Fibroblast of lung (primary cell): ENCODE results near the gene ZSWIM5. TPM values are rescaled to one million over a fixed set of nuclear protein-coding genes. Genes with fewer than 3 reads are reported as not detected.

Source experiments
- DNase-seq, 2 donors: peaks; one replicate each; pipeline versions ENCODE4 v3.0.0 to v3.0.0-alpha.2; 2010; ENCODE audit warnings: low read depth in 2 of 2
- H2AFZ ChIP-seq: 2 replicates; pipeline ENCODE4 v1.5.1; 2012; ENCODE audit warnings: low read length, control low read depth, inconsistent platforms
- H3K27ac ChIP-seq: 2 replicates; pipeline ENCODE4 v1.5.1; 2011; ENCODE audit warnings: low read length, control low read depth; ENCODE audit not compliant: insufficient read depth
- H3K27me3 ChIP-seq: 2 replicates; pipeline ENCODE4 v1.5.1; 2011; ENCODE audit warnings: mild to moderate bottlenecking, low read length; ENCODE audit not compliant: control insufficient read depth, insufficient read depth
- H3K36me3 ChIP-seq: 2 replicates; pipeline ENCODE4 v1.5.1; 2011; ENCODE audit warnings: low read length; ENCODE audit not compliant: control insufficient read depth, insufficient read depth
- H3K4me1 ChIP-seq: 2 replicates; pipeline ENCODE4 v1.5.1; 2011; ENCODE audit warnings: low read length; ENCODE audit not compliant: control insufficient read depth, insufficient read depth; ENCODE audit errors: extremely low read depth
- H3K4me2 ChIP-seq: 2 replicates; pipeline ENCODE4 v1.5.1; 2011; ENCODE audit warnings: low read length, control low read depth; ENCODE audit not compliant: insufficient read depth; ENCODE audit errors: extremely low read depth
- H3K4me3 ChIP-seq, 4 experiments: fragments of 200-600 bp in 1 of 4; sonication (generic) in 1 of 4; replicated peaks in 1 of 4; 2 replicates each; pipeline ENCODE4 v1.5.1; 2011 to 2016; ENCODE audit warnings: low read length in 4 of 4, low read depth in 3 of 4, mild to moderate bottlenecking in 3 of 4, control low read depth in 2 of 4, inconsistent platforms in 1 of 4, mixed read lengths in 1 of 4; ENCODE audit not compliant: insufficient read depth in 1 of 4; ENCODE audit errors: control extremely low read depth in 1 of 4
- H3K79me2 ChIP-seq: 2 replicates; pipeline ENCODE4 v1.5.1; 2012; ENCODE audit warnings: mild to moderate bottlenecking, low read length, inconsistent platforms; ENCODE audit not compliant: control insufficient read depth, insufficient read depth
- H3K9ac ChIP-seq: 2 replicates; pipeline ENCODE4 v1.5.1; 2011; ENCODE audit warnings: mild to moderate bottlenecking, low read length, control low read depth; ENCODE audit not compliant: insufficient read depth
- H3K9me3 ChIP-seq: 2 replicates; pipeline ENCODE4 v1.5.1; 2012; ENCODE audit warnings: low read depth, low read length; ENCODE audit not compliant: control insufficient read depth, insufficient read depth
- H4K20me1 ChIP-seq: 2 replicates; pipeline ENCODE4 v1.5.1; 2011; ENCODE audit warnings: low read length; ENCODE audit not compliant: control insufficient read depth, insufficient read depth; ENCODE audit errors: extremely low read depth
- CTCF ChIP-seq, 2 donors: IDR thresholded peaks in 1 of 2; conservative IDR thresholded peaks in 1 of 2; 1 replicate in 1 of 2; 2 replicates in 1 of 2; pipeline ENCODE4 v1.5.1; 2011 to 2012; ENCODE audit warnings: low read length in 2 of 2, control low read depth in 1 of 2, inconsistent platforms in 1 of 2, low read depth in 1 of 2, mild to moderate bottlenecking in 1 of 2
- EZH2 ChIP-seq: IDR thresholded peaks from 2 replicates; pipeline ENCODE4 v1.5.1; 2012; ENCODE audit warnings: low read length, control low read depth, mild to moderate bottlenecking; ENCODE audit errors: missing control alignments
- polyA plus RNA-seq, 2 donors: library from polyadenylated mRNA; depleted of rRNA in 1 of 2; stranded (reverse) in 1 of 2; unstranded in 1 of 2; fragments of >200 nt; gene quantifications; 2 replicates each; pipeline ENCODE4 v1.2.1, GENCODE V29; 2011 to 2012; ENCODE audit warnings: missing spikeins in 1 of 2
- total RNA-seq: library from RNA; depleted of rRNA; stranded (reverse); fragments of >200 nt; gene quantifications from 2 replicates; pipeline ENCODE4 v1.2.1, GENCODE V29; 2014

Gene ZSWIM5
- total and polyA plus RNA-seq, 2 donors (not counting 1 experiment from before 2014, with no cell fraction given), result 0.73 to 0.99 TPM

DNA sequence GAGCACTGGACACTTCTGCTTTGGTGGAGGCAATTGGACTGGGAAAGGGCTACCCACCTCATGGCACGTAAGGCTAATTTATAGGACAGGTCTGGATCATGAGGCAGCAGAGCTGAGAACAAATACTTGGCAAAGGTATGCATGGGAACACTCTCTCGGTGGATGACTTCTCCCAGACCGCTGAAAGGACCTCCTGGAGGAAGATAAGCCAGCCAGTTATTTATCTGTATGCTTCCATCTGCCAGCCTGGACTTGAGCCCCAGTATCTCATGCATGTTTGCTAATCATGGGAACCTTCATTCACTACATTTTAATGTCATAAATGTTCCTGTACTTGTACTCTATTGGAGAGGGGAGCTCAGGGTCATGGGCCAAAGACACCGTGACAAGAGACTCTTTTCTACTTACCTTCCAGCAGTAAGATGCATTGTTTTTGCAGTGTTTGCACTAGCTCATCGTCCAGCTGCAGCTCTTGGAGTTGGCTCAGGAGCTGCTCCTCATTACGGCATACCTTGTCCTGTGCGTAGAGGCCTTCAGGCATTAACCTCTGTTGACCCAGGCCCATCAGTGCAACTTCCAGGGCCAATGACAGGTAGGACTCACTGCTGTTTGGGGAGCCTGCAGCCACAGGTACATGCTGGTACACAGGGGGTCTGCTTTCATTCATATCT lies 170.6 kb downstream of the ZSWIM5 start:
- Histone ChIP-seq H3K4me1 (no peaks in the 10 kb centered on the region), H4K20me1 (no peaks in the 10 kb centered on the region), H3K9me3 (no peaks in the 10 kb centered on the region), H3K36me3 (no peaks in the 10 kb centered on the region), H3K4me3 (no peak overlapping the region), H3K27ac (no peak overlapping the region), H3K4me2 (no peak overlapping the region), H3K27me3 (no peaks in the 10 kb centered on the region), H2AFZ (no peak overlapping the region), H3K79me2 (no peaks in the 10 kb centered on the region), H3K9ac (no peak overlapping the region)
- TF ChIP-seq EZH2 (no peak), CTCF (conservative IDR thresholded peaks at IDR 0.05 in 1 of 2, IDR thresholded peaks at IDR 0.05 in 1 of 2; ENCODE audit: low read depth in 1 of 2, low read length in 2 of 2) (no peak)
- DNase-seq, result no peak

- Histone ChIP-seq H3K4me3 (no peak overlapping the region), H2AFZ (no peak overlapping the region), H3K9me3 (no peaks in the 10 kb centered on the region), H3K36me3 (no peaks in the 10 kb centered on the region), H3K9ac (no peak overlapping the region), H3K79me2 (no peaks in the 10 kb centered on the region), H3K27me3 (no peaks in the 10 kb centered on the region), H3K4me2 (no peak overlapping the region), H4K20me1 (no peaks in the 10 kb centered on the region), H3K27ac (no peak overlapping the region), H3K4me1 (no peaks in the 10 kb centered on the region)
- TF ChIP-seq CTCF (conservative IDR thresholded peaks at IDR 0.05 in 1 of 2, IDR thresholded peaks at IDR 0.05 in 1 of 2; ENCODE audit: low read depth in 1 of 2, low read length in 2 of 2) (no peak), EZH2 (no peak)
- no peak for DNase-seq
Measured at GRCh38 chr1:45033356-45033755, 173.0 kb downstream of the ZSWIM5 start.

DNA sequence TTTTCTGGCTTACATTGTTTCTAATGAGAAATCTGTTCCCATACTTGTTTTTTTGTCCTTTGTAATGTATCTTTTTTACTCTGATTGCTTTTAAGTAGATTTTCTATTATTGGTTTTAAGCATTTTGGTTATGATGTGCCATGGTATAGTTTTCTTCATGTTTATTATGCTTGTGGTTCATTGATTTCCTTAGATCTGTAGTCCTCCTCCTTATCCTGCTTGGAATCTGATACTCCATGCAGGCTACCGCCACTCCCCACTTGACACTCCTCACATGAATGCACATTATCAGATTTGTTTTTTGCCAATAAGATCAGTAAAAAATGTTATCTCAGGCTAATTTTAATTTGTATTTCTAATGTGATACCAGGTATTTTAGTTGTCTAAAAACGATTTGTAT lies 173.6 kb downstream of the ZSWIM5 start:
- no peak for TF ChIP-seq EZH2
- no peak for TF ChIP-seq CTCF (conservative IDR thresholded peaks at IDR 0.05 in 1 of 2, IDR thresholded peaks at IDR 0.05 in 1 of 2; ENCODE audit: low read depth in 1 of 2, low read length in 2 of 2)

More for the DNA sequence above, 173.6 kb downstream of the ZSWIM5 start:
- no peaks in the 10 kb centered on the region for H4K20me1 ChIP-seq
- no peak overlapping the region for H2AFZ ChIP-seq
- H3K27me3 ChIP-seq, result no peaks in the 10 kb centered on the region
- no peak for DNase-seq
- no peak overlapping the region for H3K27ac ChIP-seq
- H3K4me2 ChIP-seq, result no peak overlapping the region
- H3K9me3 ChIP-seq, result no peaks in the 10 kb centered on the region
- H3K79me2 ChIP-seq, result no peaks in the 10 kb centered on the region
- no peaks in the 10 kb centered on the region for H3K4me1 ChIP-seq
- H3K4me3 ChIP-seq, result no peak overlapping the region
- no peak overlapping the region for H3K9ac ChIP-seq
- no peaks in the 10 kb centered on the region for H3K36me3 ChIP-seq
